Stomach (tissue), 9 donors: ENCODE results near the gene C3orf38. TPM values are rescaled to one million over a fixed set of nuclear protein-coding genes. Genes with fewer than 3 reads are reported as not detected.
"Not testable (repeated sequence)": the region's sequence is repeated elsewhere in the genome, so short reads cannot be mapped to it uniquely, and the experiment has no call there.

Experiments used
- DNase-seq, 2 donors: peaks; one replicate each; pipeline versions ENCODE4 v3.0.0 to v3.0.0-alpha.2; 2013 to 2019
- H3K27ac ChIP-seq, 5 donors: fragments of 200-600 bp in 4 of 5; sonication (generic) in 4 of 5; one replicate each; pipeline ENCODE4 v1.5.1; 2013 to 2019; ENCODE audit warnings: mild to moderate bottlenecking in 1 of 5, moderate library complexity in 1 of 5
- H3K27me3 ChIP-seq, 3 donors: fragments of 200-600 bp; sonication (generic); one replicate each; pipeline ENCODE4 v1.5.1; 2017 to 2019; ENCODE audit warnings: mixed run types in 1 of 3
- H3K36me3 ChIP-seq, 4 donors: fragments of 200-600 bp; sonication (generic); 1 replicate in 3 of 4; 2 replicates in 1 of 4; pipeline ENCODE4 v1.5.1; 2016 to 2019
- H3K4me1 ChIP-seq, 4 donors: fragments of 200-600 bp; sonication (generic); one replicate each; pipeline ENCODE4 v1.5.1; 2016 to 2019
- H3K4me3 ChIP-seq, 4 donors: fragments of 200-600 bp; sonication (generic) in 3 of 4; one replicate each; pipeline ENCODE4 v1.5.1; 2016 to 2019; ENCODE audit warnings: mild to moderate bottlenecking in 1 of 4
- H3K9me3 ChIP-seq, 4 donors: fragments of 200-600 bp; sonication (generic); one replicate each; pipeline ENCODE4 v1.5.1; 2016 to 2019
- EP300 ChIP-seq: sonication (generic); formaldehyde crosslinking; IDR thresholded peaks from one replicate; pipeline ENCODE4 v1.6.1; 2017; ENCODE audit warnings: antibody characterized with exemption
- POLR2A ChIP-seq, 4 donors: fragments of 450-650 bp; IDR thresholded peaks; one replicate each; pipeline ENCODE4 v1.6.1; 2016; ENCODE audit warnings: antibody characterized with exemption in 4 of 4, control low read depth in 2 of 4, mild to moderate bottlenecking in 1 of 4, moderate library complexity in 1 of 4
- POLR2AphosphoS5 ChIP-seq, 3 donors: sonication (generic); formaldehyde crosslinking; IDR thresholded peaks; one replicate each; pipeline ENCODE4 v1.6.1; 2016; ENCODE audit warnings: antibody characterized with exemption in 3 of 3
- WGBS, 5 donors: extraction: QIAGEN DNeasy Blood & Tissue Kit in 3 of 5; methylation state at CpG; one replicate each; pipeline versions ENCODE4 v1.1.5 to v1.1.7; 2013 to 2018; 5-methylcytosine and 5-hydroxymethylcytosine counted together
- intact Hi-C: fragments of 100-400 bp; cut with DNase I; formaldehyde crosslinking; loops from one replicate; pipeline ENCODE4 v1.15.1; 2023; ENCODE audit warnings: low total_unique reads
- polyA plus RNA-seq, 3 donors: library from polyadenylated mRNA; stranded (reverse); fragments of 200-250 nt; gene quantifications; one replicate each; pipeline ENCODE4 v1.2.3, GENCODE V29; 2013
- total RNA-seq, 5 donors: library from RNA; depleted of rRNA; stranded (reverse); fragments of >200 nt; gene quantifications; one replicate each; pipeline versions ENCODE4 v1.1.0 to v1.2.3, GENCODE V29; 2014 to 2016
- TF ChIP-seq, protein P1 (sequence below), 7 experiments: fragments of 450-650 bp in 4 of 7; fragments of 200-600 bp in 3 of 7; sonication (generic) in 3 of 7; IDR thresholded peaks; one replicate each; pipeline ENCODE4 v1.5.1; 2016 to 2019; ENCODE audit warnings: antibody characterized with exemption in 7 of 7, control low read depth in 2 of 7, mild to moderate bottlenecking in 1 of 7
- donor health status: healthy with polysubstance abuse.
- donor health status: Bipolar disorder and iron deficiency.
- donor health status: healthy.

C3orf38 gene
- total and polyA plus RNA-seq, 8 donors: 2.0 to 45.0 (median 13.1) TPM

- intact Hi-C loops: no loop called here
These were observed 17.9 kb downstream of the C3orf38 start for GRCh38 chr3:88167704-88168103.

DNA sequence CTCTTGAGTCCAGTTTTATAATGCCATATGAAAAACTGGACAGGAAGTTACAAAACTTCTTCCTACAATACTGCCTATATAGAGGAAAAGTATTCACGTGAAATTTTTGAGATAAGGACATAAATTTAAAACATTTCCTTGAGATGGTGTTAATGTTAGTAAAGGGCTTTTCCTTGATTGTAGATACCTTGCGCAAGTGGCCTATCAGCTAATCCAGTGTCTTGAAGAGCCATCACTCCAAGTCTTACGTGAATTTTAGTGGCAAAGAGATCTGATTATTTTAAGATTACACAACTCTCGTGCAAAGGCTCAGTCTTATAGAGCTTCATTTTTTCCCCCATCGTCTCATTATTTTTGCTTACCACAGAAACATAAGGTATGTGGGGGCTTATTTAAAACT is 18.4 kb downstream of the C3orf38 start:
- no peak for TF ChIP-seq POLR2A (IDR thresholded peaks at IDR 0.05)
- TF ChIP-seq EP300: no peak
- no peak for TF ChIP-seq POLR2AphosphoS5 (IDR thresholded peaks at IDR 0.05)
- TF ChIP-seq, protein P1, sequence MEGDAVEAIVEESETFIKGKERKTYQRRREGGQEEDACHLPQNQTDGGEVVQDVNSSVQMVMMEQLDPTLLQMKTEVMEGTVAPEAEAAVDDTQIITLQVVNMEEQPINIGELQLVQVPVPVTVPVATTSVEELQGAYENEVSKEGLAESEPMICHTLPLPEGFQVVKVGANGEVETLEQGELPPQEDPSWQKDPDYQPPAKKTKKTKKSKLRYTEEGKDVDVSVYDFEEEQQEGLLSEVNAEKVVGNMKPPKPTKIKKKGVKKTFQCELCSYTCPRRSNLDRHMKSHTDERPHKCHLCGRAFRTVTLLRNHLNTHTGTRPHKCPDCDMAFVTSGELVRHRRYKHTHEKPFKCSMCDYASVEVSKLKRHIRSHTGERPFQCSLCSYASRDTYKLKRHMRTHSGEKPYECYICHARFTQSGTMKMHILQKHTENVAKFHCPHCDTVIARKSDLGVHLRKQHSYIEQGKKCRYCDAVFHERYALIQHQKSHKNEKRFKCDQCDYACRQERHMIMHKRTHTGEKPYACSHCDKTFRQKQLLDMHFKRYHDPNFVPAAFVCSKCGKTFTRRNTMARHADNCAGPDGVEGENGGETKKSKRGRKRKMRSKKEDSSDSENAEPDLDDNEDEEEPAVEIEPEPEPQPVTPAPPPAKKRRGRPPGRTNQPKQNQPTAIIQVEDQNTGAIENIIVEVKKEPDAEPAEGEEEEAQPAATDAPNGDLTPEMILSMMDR (IDR thresholded peaks at IDR 0.05): no peak
- peaks cover 0 to 6% (median 0%) of the 10 kb centered on the region in 4 donors for H3K4me1 ChIP-seq
- intact Hi-C loops: no loop called here
- H3K27ac ChIP-seq: no peak overlapping the region
- H3K36me3 ChIP-seq: peaks cover 0 to 12% (median 0%) of the 10 kb centered on the region in 4 donors
- no peak overlapping the region for H3K4me3 ChIP-seq
- 81 to 86% (median 82%) methylated on average over 5 of the region's 5 CpGs for WGBS, 5 donors
- H3K9me3 ChIP-seq: no peaks in the 10 kb centered on the region
- no peak for DNase-seq
- no peaks in the 10 kb centered on the region for H3K27me3 ChIP-seq

More at GRCh38 chr3:88167704-88168103, 17.9 kb downstream of the C3orf38 start:
- H3K27ac ChIP-seq: no peak overlapping the region
- H3K36me3 ChIP-seq: peaks cover 0 to 14% (median 0%) of the 10 kb centered on the region in 4 donors
- DNase-seq: no peak
- H3K4me1 ChIP-seq: peaks cover 0 to 6% (median 0%) of the 10 kb centered on the region in 4 donors
- TF ChIP-seq POLR2A (IDR thresholded peaks at IDR 0.05) (no peak), EP300 (no peak), POLR2AphosphoS5 (IDR thresholded peaks at IDR 0.05) (no peak)
- TF ChIP-seq, protein P1 (IDR thresholded peaks at IDR 0.05): no peak
- H3K27me3 ChIP-seq: no peaks in the 10 kb centered on the region
- no peak overlapping the region for H3K4me3 ChIP-seq
- H3K9me3 ChIP-seq: no peaks in the 10 kb centered on the region
- whole genome bisulfite sequencing, 5 donors: 90 to 99% (median 93%) methylated on average over 2 of the region's 2 CpGs

- no peaks in the 10 kb centered on the region for H3K4me1 ChIP-seq
- 50 to 61% (median 59%) methylated on average over 4 of the region's 4 CpGs for WGBS, 5 donors
These were observed 30.7 kb downstream of the C3orf38 start for GRCh38 chr3:88180398-88180999.

GRCh38 chr3:88182165-88182918 is 32.6 kb downstream of the C3orf38 start:
- H3K4me1 ChIP-seq, H3K27ac ChIP-seq, DNase-seq, H3K27me3 ChIP-seq, H3K4me3 ChIP-seq, intact Hi-C loops, H3K36me3 ChIP-seq: not testable (repeated sequence)
- H3K9me3 ChIP-seq: peaks cover 0 to 21% (median 4%) of the 10 kb centered on the region in 4 donors
- WGBS, 5 donors: 69 to 81% (median 78%) methylated on average over 8 to 9 of the region's 9 CpGs

More at GRCh38 chr3:88180398-88180999, 30.7 kb downstream of the C3orf38 start:
- Histone ChIP-seq H3K27me3 (no peaks in the 10 kb centered on the region), H3K36me3 (no peaks in the 10 kb centered on the region), H3K4me3 (no peak overlapping the region), H3K27ac (no peak overlapping the region), H3K9me3 (peaks cover 0 to 14% (median 3%) of the 10 kb centered on the region in 4 donors)
- intact Hi-C loops: no loop called here
- TF ChIP-seq, protein P1 (IDR thresholded peaks at IDR 0.05): peak in 1 of 7 experiments; percentile 9
- TF ChIP-seq POLR2AphosphoS5 (IDR thresholded peaks at IDR 0.05): no peak
- DNase-seq: peak in 1 of 2 donors; percentile 72
